ENCODE measurements around the gene SYNDIG1. TPM values are rescaled to one million over a fixed set of nuclear protein-coding genes. Genes with fewer than 3 reads are reported as not detected.

Gene SYNDIG1
- polyA plus RNA-seq, 1 experiment, result 1.7 TPM

DNA sequence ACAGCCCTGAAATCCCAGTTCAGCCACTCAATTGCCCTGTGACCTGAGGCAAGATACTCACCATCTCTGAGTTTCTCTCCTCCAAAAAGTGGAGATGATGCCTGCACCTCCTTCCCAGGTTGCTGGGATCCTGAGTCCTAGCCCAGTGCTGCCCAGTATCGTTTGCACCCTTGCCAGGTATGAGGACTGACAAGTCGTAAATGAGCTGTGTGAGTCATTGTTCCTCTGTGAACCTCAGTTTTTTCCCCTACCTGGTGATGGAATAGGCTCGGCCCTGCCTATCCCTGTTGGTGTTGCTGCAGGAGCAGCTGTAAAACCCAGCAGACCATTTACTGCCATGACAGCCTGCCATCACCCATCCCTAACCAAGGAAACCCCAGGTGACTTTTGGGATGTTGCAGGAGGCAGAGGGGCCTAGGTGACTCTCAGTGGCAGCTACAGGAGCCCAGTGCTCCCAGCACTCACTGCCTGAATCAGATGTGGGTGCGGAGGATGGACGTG is 229.3 kb downstream of the SYNDIG1 start:
- Histone ChIP-seq H3K4me3 (ENCODE audit: low read depth, low read length) (no peak overlapping the region), H3K36me3 (ENCODE audit: control insufficient read depth, insufficient read depth, low read length) (no peaks in the 10 kb centered on the region), H3K27me3 (ENCODE audit: control insufficient read depth, insufficient read depth, low read length) (peaks cover 4% of the 10 kb centered on the region)
- POLR2A ChIA-PET, result no interaction called here
- TF ChIP-seq, protein P1, sequence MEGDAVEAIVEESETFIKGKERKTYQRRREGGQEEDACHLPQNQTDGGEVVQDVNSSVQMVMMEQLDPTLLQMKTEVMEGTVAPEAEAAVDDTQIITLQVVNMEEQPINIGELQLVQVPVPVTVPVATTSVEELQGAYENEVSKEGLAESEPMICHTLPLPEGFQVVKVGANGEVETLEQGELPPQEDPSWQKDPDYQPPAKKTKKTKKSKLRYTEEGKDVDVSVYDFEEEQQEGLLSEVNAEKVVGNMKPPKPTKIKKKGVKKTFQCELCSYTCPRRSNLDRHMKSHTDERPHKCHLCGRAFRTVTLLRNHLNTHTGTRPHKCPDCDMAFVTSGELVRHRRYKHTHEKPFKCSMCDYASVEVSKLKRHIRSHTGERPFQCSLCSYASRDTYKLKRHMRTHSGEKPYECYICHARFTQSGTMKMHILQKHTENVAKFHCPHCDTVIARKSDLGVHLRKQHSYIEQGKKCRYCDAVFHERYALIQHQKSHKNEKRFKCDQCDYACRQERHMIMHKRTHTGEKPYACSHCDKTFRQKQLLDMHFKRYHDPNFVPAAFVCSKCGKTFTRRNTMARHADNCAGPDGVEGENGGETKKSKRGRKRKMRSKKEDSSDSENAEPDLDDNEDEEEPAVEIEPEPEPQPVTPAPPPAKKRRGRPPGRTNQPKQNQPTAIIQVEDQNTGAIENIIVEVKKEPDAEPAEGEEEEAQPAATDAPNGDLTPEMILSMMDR (IDR thresholded peaks at IDR 0.05; ENCODE audit: insufficient read depth, low read depth, low read length), result no peak
- CTCF ChIA-PET, result no interaction called here
- DNase-seq (ENCODE audit: low read depth), result no peak

DNA sequence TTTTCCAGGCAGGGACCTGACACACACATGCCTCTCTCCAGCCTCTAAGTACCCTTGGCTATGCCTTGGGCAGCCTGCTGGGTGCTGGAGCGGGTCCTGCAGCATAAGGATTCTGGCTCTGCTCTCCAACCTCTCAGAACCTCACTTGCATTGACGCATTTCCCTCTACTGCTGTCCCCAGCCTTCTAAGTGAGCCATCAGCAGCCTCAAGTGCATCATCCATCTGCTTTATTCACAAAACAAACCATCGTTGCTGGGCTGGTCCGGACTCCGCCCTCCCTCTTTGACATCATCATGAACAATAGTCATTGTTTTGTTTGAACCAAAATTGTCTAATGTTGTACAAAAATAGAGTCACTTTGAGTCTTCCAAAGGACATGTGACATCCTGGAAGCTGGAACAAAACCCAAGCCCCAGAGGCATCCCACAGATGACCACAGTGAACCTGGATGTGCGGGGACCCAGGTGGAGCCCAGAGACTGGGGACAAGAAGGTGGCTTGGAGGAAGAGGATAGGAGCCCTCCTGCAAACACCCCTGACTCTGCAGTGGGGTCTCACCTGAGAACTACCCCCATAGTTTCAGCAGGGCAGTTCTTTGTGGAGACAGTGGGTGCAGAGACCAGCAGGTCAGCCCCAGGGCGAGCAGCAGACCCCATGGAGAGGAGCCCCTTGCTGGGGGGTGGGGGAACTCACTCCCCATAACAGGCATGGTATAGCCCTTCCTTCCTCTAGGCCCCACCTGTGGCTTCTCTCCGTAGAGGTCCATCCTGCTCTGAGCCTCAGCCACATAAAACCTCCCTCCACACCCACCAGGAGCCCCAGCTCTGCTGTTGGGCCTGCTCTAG is 230.1 kb downstream of the SYNDIG1 start:
- no peak for DNase-seq (ENCODE audit: low read depth)
- peaks cover 4% of the 10 kb centered on the region for H3K27me3 ChIP-seq (ENCODE audit: control insufficient read depth, insufficient read depth, low read length)
- ChIA-PET CTCF (no interaction called here), POLR2A (no interaction called here)
- no peak overlapping the region for H3K4me3 ChIP-seq (ENCODE audit: low read depth, low read length)
- TF ChIP-seq, protein P1 (IDR thresholded peaks at IDR 0.05; ENCODE audit: insufficient read depth, low read depth, low read length), result no peak
- H3K36me3 ChIP-seq (ENCODE audit: control insufficient read depth, insufficient read depth, low read length), result no peaks in the 10 kb centered on the region

DNA sequence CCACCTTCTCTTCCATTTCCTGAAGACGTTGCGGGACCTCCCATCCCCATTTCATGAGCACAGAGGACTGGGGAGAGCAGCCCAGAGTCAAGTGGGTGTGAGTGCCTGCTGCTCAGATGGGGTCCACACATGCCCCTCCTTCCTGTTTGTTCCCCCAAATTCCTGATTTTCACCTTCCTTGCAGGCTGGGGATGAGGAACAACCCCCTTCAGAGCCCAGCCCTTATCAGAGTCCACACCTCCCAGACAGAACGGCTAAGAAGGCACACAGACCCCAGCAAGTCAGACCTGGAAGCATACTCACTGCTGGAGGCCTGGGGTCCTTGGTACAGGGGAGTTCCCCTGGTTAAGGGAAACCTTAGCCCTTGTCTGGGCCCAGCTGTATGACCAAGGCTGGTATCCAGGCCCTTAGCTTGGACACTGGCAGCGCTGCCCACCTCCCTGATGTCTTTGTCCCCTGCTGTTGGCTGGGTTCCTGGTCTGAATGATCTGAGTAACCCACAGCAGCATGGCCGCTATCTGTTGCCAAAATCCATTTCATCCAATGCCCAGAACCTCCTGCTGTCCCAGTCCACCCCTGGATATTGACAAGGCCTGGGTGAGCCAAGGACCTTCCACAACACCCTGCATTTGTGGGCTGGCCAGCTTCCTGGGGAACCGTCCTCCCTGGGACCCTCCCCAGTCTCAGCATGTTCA is 230.9 kb downstream of the SYNDIG1 start:
- ChIA-PET CTCF (no interaction called here), POLR2A (no interaction called here)
- peaks cover 3% of the 10 kb centered on the region for H3K27me3 ChIP-seq (ENCODE audit: control insufficient read depth, insufficient read depth, low read length)
- TF ChIP-seq, protein P1 (IDR thresholded peaks at IDR 0.05; ENCODE audit: insufficient read depth, low read depth, low read length), result no peak
- DNase-seq (ENCODE audit: low read depth), result no peak
- H3K4me3 ChIP-seq (ENCODE audit: low read depth, low read length), result no peak overlapping the region
- no peaks in the 10 kb centered on the region for H3K36me3 ChIP-seq (ENCODE audit: control insufficient read depth, insufficient read depth, low read length)

DNA sequence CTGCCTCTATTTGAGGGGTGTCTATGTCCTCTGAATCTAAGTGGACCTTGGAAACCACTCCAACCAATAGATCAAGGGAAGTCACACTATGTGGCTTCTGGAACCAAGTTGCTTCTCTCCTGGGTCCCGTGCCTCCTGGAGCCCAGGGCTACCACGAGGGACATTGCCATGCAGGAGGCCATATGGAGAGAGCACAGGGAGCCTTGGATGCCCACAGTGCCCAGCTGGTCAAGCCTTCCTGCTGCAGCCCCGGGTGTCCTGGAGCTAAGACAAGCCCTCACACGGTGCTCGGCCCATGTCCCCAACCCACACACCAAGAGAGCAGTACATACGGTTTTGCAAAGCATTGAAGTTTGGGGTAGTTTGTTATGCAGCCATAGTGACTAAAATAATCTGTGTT is 231.6 kb downstream of the SYNDIG1 start:
- H3K27me3 ChIP-seq (ENCODE audit: control insufficient read depth, insufficient read depth, low read length), result peaks cover 3% of the 10 kb centered on the region
- no peaks in the 10 kb centered on the region for H3K36me3 ChIP-seq (ENCODE audit: control insufficient read depth, insufficient read depth, low read length)
- TF ChIP-seq, protein P1 (IDR thresholded peaks at IDR 0.05; ENCODE audit: insufficient read depth, low read depth, low read length), result no peak
- ChIA-PET CTCF (no interaction called here), POLR2A (no interaction called here)
- DNase-seq (ENCODE audit: low read depth), result no peak
- no peak overlapping the region for H3K4me3 ChIP-seq (ENCODE audit: low read depth, low read length)

DNA sequence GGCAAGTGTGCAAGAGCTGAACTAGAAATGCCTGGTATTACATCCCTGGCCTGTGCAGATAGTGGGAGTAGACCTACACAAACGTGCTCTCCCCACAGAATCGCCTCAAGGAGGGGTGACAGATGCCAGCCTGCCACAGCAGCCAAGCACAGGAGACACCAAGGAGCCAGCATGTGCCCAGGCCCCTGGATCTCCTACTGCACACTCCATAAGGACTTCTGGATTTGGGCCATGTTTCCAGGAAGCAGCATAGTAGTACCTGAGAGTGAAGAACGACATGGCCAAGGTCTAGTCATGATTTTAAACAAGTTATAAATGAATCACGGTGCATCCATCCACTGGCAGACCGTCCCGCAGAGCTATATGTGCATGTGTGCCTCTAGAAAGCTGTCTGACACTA is 232.2 kb downstream of the SYNDIG1 start:
- no peaks in the 10 kb centered on the region for H3K36me3 ChIP-seq (ENCODE audit: control insufficient read depth, insufficient read depth, low read length)
- H3K4me3 ChIP-seq (ENCODE audit: low read depth, low read length), result no peak overlapping the region
- POLR2A ChIA-PET, result no interaction called here
- TF ChIP-seq, protein P1 (IDR thresholded peaks at IDR 0.05; ENCODE audit: insufficient read depth, low read depth, low read length), result no peak
- H3K27me3 ChIP-seq (ENCODE audit: control insufficient read depth, insufficient read depth, low read length), result peaks cover 3% of the 10 kb centered on the region
- DNase-seq (ENCODE audit: low read depth), result no peak
- CTCF ChIA-PET, result no interaction called here

Data from BJ (cell line).